ENCODE results near the gene SMPX. TPM values are rescaled to one million over a fixed set of nuclear protein-coding genes. Genes with fewer than 3 reads are reported as not detected.

Gene SMPX
- total and polyA plus RNA-seq, 8 donors: 1.0 to 126 (median 13.9) TPM; not detected in 2

- H3K4me1 ChIP-seq: peaks cover 0 to 8% (median 0%) of the 10 kb centered on the region in 4 donors
- intact Hi-C loops (cut with DNase I; ENCODE audit: low total_unique reads): no loop called here
- 54 to 77% (median 67%) methylated on average over 4 of the region's 4 CpGs for WGBS, 5 donors
- DNase-seq: no peak
- H3K27me3 ChIP-seq: peaks cover 0 to 19% (median 12%) of the 10 kb centered on the region in 3 donors
- no peak overlapping the region for H3K27ac ChIP-seq
- H3K36me3 ChIP-seq: no peaks in the 10 kb centered on the region
- H3K4me3 ChIP-seq: no peak overlapping the region
- no peaks in the 10 kb centered on the region for H3K9me3 ChIP-seq
- TF ChIP-seq POLR2AphosphoS5 (IDR thresholded peaks at IDR 0.05) (no peak), CTCF (IDR thresholded peaks at IDR 0.05) (no peak), POLR2A (IDR thresholded peaks at IDR 0.05) (no peak), EP300 (IDR thresholded peaks at IDR 0.05) (no peak)
Observed at GRCh38 chrX:21662761-21663160, 95.2 kb downstream of the SMPX start.

DNA sequence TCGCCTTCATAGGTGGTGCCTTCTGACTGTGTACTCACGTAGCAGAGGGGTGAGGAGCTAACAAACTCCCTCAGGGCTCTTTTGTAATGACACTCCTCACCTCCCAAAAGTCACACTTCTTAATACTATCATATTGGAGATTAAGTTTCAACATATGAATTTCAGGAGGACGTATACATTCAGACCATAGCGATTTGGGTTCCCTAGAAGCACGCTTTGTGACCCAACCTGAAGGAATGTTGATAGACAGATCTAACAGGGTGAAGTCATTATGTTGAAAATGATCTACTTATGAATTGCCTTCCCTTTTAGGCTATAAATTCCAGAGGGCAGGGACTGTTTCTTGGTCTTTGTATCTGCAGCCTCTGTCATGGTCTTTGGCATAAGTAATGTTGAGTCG is 96.6 kb downstream of the SMPX start:
- TF ChIP-seq EP300 (IDR thresholded peaks at IDR 0.05): no peak
- no peak for TF ChIP-seq CTCF (IDR thresholded peaks at IDR 0.05)
- TF ChIP-seq POLR2A (IDR thresholded peaks at IDR 0.05): no peak
- TF ChIP-seq POLR2AphosphoS5 (IDR thresholded peaks at IDR 0.05): no peak
- H3K36me3 ChIP-seq: no peaks in the 10 kb centered on the region
- H3K4me1 ChIP-seq: peaks cover 0 to 8% (median 0%) of the 10 kb centered on the region in 4 donors
- H3K27ac ChIP-seq: no peak overlapping the region
- no peak for DNase-seq
- intact Hi-C loops (cut with DNase I; ENCODE audit: low total_unique reads): no loop called here
- peaks cover 0 to 9% (median 0%) of the 10 kb centered on the region in 4 donors for H3K9me3 ChIP-seq
- WGBS, 5 donors: 63 to 81% (median 73%) methylated on average over 5 to 6 of the region's 6 CpGs
- H3K27me3 ChIP-seq: peaks cover 0 to 33% (median 26%) of the 10 kb centered on the region in 3 donors
- no peak overlapping the region for H3K4me3 ChIP-seq

DNA sequence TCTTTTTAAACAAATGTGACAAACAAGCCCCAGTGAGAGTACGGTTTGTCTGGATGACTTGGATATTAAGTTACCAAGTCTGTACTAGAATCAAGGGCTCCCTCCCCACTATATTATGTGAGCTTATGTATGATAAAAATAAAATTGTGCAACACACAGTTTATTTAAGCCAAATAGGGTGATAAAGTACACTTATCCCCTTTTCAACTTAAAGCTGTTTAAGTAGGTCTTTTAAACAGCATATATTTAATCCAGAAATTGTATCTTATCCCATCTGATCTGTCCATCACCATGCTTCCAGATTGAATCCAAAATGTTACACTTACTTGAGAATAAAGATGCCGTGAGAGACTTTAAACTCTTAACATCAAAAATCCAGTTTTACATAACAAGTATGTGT is 97.8 kb downstream of the SMPX start:
- Histone ChIP-seq H3K9me3 (peaks cover 0 to 15% (median 0%) of the 10 kb centered on the region in 4 donors), H3K36me3 (no peaks in the 10 kb centered on the region), H3K4me3 (no peak overlapping the region), H3K27ac (no peak overlapping the region), H3K4me1 (peaks cover 0 to 8% (median 0%) of the 10 kb centered on the region in 4 donors), H3K27me3 (peaks cover 0 to 39% (median 32%) of the 10 kb centered on the region in 3 donors)
- DNase-seq: no peak
- intact Hi-C loops (cut with DNase I; ENCODE audit: low total_unique reads): no loop called here
- 82 to 89% (median 85%) methylated on average over 2 of the region's 2 CpGs for WGBS, 5 donors
- no peak for TF ChIP-seq CTCF (IDR thresholded peaks at IDR 0.05)
- no peak for TF ChIP-seq POLR2AphosphoS5 (IDR thresholded peaks at IDR 0.05)
- TF ChIP-seq EP300 (IDR thresholded peaks at IDR 0.05): no peak
- TF ChIP-seq POLR2A (IDR thresholded peaks at IDR 0.05): no peak

GRCh38 chrX:21659320-21659719 is 98.6 kb downstream of the SMPX start:
- peaks cover 0 to 39% (median 32%) of the 10 kb centered on the region in 3 donors for H3K27me3 ChIP-seq
- no peak overlapping the region for H3K27ac ChIP-seq

More at GRCh38 chrX:21659320-21659719, 98.6 kb downstream of the SMPX start:
- intact Hi-C loops (cut with DNase I; ENCODE audit: low total_unique reads): no loop called here
- 63 to 88% (median 71%) methylated on average over 3 of the region's 3 CpGs for WGBS, 5 donors
- no peak for DNase-seq
- Histone ChIP-seq H3K4me3 (no peak overlapping the region), H3K36me3 (no peaks in the 10 kb centered on the region), H3K4me1 (peaks cover 0 to 8% (median 0%) of the 10 kb centered on the region in 4 donors), H3K9me3 (peaks cover 0 to 15% (median 0%) of the 10 kb centered on the region in 4 donors)
- TF ChIP-seq EP300 (IDR thresholded peaks at IDR 0.05) (no peak), POLR2A (IDR thresholded peaks at IDR 0.05) (no peak), CTCF (IDR thresholded peaks at IDR 0.05) (no peak), POLR2AphosphoS5 (IDR thresholded peaks at IDR 0.05) (no peak)

All from stomach (tissue), 9 donors.